Measurements from ENCODE around the gene MKX. TPM values are rescaled to one million over a fixed set of nuclear protein-coding genes. Genes with fewer than 3 reads are reported as not detected.
A peak's percentile ranks its signal among the peaks of the same experiment; 100 is the strongest.

The MKX gene, protein sequence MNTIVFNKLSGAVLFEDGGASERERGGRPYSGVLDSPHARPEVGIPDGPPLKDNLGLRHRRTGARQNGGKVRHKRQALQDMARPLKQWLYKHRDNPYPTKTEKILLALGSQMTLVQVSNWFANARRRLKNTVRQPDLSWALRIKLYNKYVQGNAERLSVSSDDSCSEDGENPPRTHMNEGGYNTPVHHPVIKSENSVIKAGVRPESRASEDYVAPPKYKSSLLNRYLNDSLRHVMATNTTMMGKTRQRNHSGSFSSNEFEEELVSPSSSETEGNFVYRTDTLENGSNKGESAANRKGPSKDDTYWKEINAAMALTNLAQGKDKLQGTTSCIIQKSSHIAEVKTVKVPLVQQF
- total RNA-seq = 1 to 10 TPM in 1 of 2 experiments, under 1 TPM in 1; 0.58 to 1.1 TPM

- no peaks in the 10 kb centered on the region for H3K36me3 Mint-ChIP-seq
- no peak within 1 kb of the TSS for H3K27ac Mint-ChIP-seq
- DNase-seq = peak; percentile 38
- H3K4me1 Mint-ChIP-seq = peaks cover 31% of the 10 kb centered on the region
- H3K9me3 Mint-ChIP-seq = no peaks in the 10 kb centered on the region
- peaks cover 74% of the 10 kb centered on the region for H3K27me3 Mint-ChIP-seq
- H3K4me3 Mint-ChIP-seq = peak within 1 kb of the TSS; percentile 64
These were observed at the start of gene MKX for GRCh38 chr10:27745732-27746396. MKX (minus strand) TSS chr10:27745819; CDS start chr10:27743415, 2,404 bp downstream.

GRCh38 chr10:27794157-27794556 lies 48.5 kb upstream of the MKX start:
- Mint-ChIP-seq H3K4me3 (no peak overlapping the region), H3K36me3 (no peaks in the 10 kb centered on the region), H3K27me3 (peaks cover 23% of the 10 kb centered on the region), H3K4me1 (no peaks in the 10 kb centered on the region), H3K27ac (no peak overlapping the region), H3K9me3 (peaks cover 2% of the 10 kb centered on the region)
- DNase-seq = no peak

- no peak for DNase-seq
- Mint-ChIP-seq H3K4me1 (no peaks in the 10 kb centered on the region), H3K4me3 (no peak overlapping the region), H3K9me3 (peaks cover 2% of the 10 kb centered on the region), H3K36me3 (no peaks in the 10 kb centered on the region), H3K27me3 (peaks cover 30% of the 10 kb centered on the region), H3K27ac (no peak overlapping the region)
These were observed 46.6 kb upstream of the MKX start for GRCh38 chr10:27792216-27792615.

- Mint-ChIP-seq H3K27ac (no peak overlapping the region), H3K4me1 (peaks cover 2% of the 10 kb centered on the region), H3K9me3 (peaks cover 4% of the 10 kb centered on the region), H3K27me3 (peaks cover 37% of the 10 kb centered on the region), H3K4me3 (no peak overlapping the region), H3K36me3 (no peaks in the 10 kb centered on the region)
- DNase-seq = no peak
These were observed 38.7 kb upstream of the MKX start for GRCh38 chr10:27784272-27784671.

DNA sequence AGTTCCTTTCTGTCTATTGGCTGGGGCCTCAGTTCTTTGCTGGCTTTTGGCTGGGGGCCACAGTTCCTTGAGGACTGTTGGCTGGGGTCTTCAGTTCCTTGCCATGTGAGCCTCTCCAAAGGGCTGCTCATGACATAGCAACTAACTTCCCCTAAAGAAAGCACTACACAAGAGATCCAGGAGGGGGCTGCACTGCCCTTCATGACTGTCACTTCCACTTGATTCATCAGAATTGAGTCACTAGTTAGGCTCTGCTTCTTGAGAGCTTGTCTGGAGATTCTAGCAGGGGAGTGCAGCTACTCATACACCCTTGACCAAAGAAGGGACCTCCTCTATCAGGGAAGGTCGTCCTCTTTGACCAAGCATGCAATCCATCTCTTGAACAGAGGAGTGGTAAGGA lies 38.0 kb upstream of the MKX start:
- DNase-seq = peak; percentile 18
- Mint-ChIP-seq H3K27ac (no peak overlapping the region), H3K9me3 (peaks cover 4% of the 10 kb centered on the region), H3K4me1 (peaks cover 2% of the 10 kb centered on the region), H3K4me3 (no peak overlapping the region), H3K36me3 (no peaks in the 10 kb centered on the region), H3K27me3 (peaks cover 34% of the 10 kb centered on the region)

DNA sequence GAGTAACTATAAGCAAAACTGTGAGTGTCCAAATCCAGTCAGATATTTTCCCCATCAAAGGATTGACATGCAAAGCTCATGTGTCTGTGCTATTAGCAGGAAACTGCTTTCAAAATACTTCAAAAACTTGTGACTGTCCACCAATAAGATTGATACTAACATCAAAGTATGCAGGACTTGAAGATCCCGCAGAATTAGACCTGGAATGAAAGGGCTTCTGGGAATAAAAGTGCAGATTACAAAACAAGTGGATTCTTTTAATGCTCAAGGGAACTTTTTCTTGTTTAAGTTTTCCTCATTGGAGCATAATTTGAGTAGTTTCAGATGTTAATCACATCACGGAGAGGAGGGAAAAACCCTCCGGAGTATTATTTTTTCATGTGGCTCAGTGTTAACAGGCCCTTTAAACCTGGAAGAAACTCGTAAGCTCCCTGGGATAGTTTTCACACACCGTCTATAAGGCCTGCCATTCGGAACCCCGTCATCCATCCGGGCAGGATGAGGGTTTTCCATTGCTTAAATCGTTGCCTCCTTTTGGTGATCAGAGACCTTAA lies 33.9 kb upstream of the MKX start:
- peaks cover 55% of the 10 kb centered on the region for H3K27me3 Mint-ChIP-seq
- H3K27ac Mint-ChIP-seq = no peak overlapping the region
- peaks cover 4% of the 10 kb centered on the region for H3K9me3 Mint-ChIP-seq
- H3K36me3 Mint-ChIP-seq = no peaks in the 10 kb centered on the region
- H3K4me3 Mint-ChIP-seq = no peak overlapping the region
- peaks cover 2% of the 10 kb centered on the region for H3K4me1 Mint-ChIP-seq
- DNase-seq = no peak

GRCh38 chr10:27774831-27775230 lies 29.2 kb upstream of the MKX start:
- H3K27ac Mint-ChIP-seq = no peak overlapping the region
- peaks cover 2% of the 10 kb centered on the region for H3K36me3 Mint-ChIP-seq
- H3K9me3 Mint-ChIP-seq = no peaks in the 10 kb centered on the region
- peaks cover 12% of the 10 kb centered on the region for H3K4me1 Mint-ChIP-seq
- H3K4me3 Mint-ChIP-seq = no peak overlapping the region
- H3K27me3 Mint-ChIP-seq = peaks cover 75% of the 10 kb centered on the region
- no peak for DNase-seq

DNA sequence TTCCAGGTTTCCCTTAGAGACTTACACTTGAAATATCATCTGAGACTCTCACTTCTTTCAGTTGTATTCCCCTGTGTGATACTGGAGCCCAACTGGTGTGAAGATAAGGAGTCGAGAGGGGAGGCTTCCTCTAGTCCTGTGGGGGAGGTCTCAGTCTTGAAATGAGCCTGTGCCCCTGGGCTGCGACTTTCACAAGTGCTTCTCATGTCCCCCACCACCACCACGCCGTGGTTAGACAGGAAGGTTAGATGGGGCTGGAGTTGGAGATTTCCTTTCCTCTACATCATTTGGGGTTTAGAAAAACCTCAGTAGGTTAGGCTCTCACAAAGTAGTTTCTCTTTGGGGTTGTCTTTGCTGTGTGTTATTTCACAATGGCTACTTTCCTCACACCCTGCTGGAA lies 25.6 kb upstream of the MKX start:
- peaks cover 2% of the 10 kb centered on the region for H3K36me3 Mint-ChIP-seq
- no peaks in the 10 kb centered on the region for H3K9me3 Mint-ChIP-seq
- no peak overlapping the region for H3K27ac Mint-ChIP-seq
- H3K4me1 Mint-ChIP-seq = peaks cover 12% of the 10 kb centered on the region
- H3K27me3 Mint-ChIP-seq = peaks cover 71% of the 10 kb centered on the region
- DNase-seq = peak; percentile 73
- H3K4me3 Mint-ChIP-seq = no peak overlapping the region

GRCh38 chr10:27770181-27770580 lies 24.6 kb upstream of the MKX start:
- Mint-ChIP-seq H3K4me1 (peaks cover 12% of the 10 kb centered on the region), H3K9me3 (no peaks in the 10 kb centered on the region), H3K4me3 (no peak overlapping the region), H3K27me3 (peaks cover 66% of the 10 kb centered on the region), H3K27ac (no peak overlapping the region), H3K36me3 (peaks cover 2% of the 10 kb centered on the region)
- DNase-seq = no peak

GRCh38 chr10:27760867-27761266 lies 15.2 kb upstream of the MKX start:
- Mint-ChIP-seq H3K4me3 (no peak overlapping the region), H3K4me1 (no peaks in the 10 kb centered on the region), H3K36me3 (no peaks in the 10 kb centered on the region), H3K27ac (no peak overlapping the region), H3K9me3 (no peaks in the 10 kb centered on the region), H3K27me3 (peaks cover 21% of the 10 kb centered on the region)
- no peak for DNase-seq

DNA sequence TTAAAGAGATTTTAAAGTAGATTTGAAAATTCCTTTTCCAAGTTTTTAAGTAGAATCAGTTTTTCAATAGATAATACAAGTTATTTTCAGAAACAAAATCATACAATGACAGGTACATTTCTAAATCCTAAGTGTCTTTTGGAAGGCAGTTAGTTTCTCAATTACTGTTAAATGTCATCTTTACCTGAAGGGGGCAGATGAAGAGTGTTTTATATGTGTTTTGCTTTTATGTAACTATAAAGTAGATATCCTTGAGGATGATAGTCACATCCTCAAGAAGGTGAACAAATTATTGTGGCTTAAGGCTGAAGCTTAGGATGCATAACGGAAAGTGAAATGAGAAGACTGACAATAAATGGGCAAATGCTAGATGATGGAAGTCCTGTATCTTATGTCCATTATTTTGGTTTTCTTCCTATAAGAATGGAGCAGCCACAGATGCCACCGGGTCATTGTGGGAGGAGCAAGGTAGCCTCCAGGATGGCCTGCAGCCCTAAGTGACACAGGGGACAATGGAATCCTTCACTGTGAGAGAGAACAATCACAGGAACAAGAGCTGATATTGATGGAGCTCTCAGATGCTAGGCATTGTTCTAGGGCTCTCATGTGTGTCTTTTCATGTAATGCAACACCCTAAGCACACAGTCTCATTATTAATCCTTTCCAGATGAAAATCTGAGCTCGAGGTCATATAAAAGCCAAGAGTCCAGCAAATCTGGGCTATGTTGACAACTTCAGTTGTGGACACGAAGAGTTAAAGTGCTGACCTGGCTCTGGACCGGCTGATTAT lies 14.1 kb upstream of the MKX start:
- no peaks in the 10 kb centered on the region for H3K9me3 Mint-ChIP-seq
- H3K4me3 Mint-ChIP-seq = no peak overlapping the region
- no peak for DNase-seq
- H3K27ac Mint-ChIP-seq = no peak overlapping the region
- H3K27me3 Mint-ChIP-seq = peaks cover 27% of the 10 kb centered on the region
- H3K4me1 Mint-ChIP-seq = no peaks in the 10 kb centered on the region
- H3K36me3 Mint-ChIP-seq = no peaks in the 10 kb centered on the region

- no peaks in the 10 kb centered on the region for H3K36me3 Mint-ChIP-seq
- peaks cover 69% of the 10 kb centered on the region for H3K27me3 Mint-ChIP-seq
- H3K4me3 Mint-ChIP-seq = no peak overlapping the region
- no peak for DNase-seq
- H3K27ac Mint-ChIP-seq = no peak overlapping the region
- no peaks in the 10 kb centered on the region for H3K9me3 Mint-ChIP-seq
- H3K4me1 Mint-ChIP-seq = peaks cover 2% of the 10 kb centered on the region
These were observed 7.1 kb upstream of the MKX start for GRCh38 chr10:27752673-27753237.

GRCh38 chr10:27748601-27749000 lies 3.0 kb upstream of the MKX start:
- Mint-ChIP-seq H3K27ac (no peak overlapping the region), H3K36me3 (no peaks in the 10 kb centered on the region), H3K9me3 (no peaks in the 10 kb centered on the region), H3K4me1 (peaks cover 24% of the 10 kb centered on the region), H3K27me3 (peaks cover 89% of the 10 kb centered on the region), H3K4me3 (no peak overlapping the region)
- no peak for DNase-seq

GRCh38 chr10:27747096-27747451 lies 1.5 kb upstream of the MKX start:
- Mint-ChIP-seq H3K9me3 (no peaks in the 10 kb centered on the region), H3K4me3 (no peak overlapping the region), H3K36me3 (no peaks in the 10 kb centered on the region), H3K4me1 (peaks cover 24% of the 10 kb centered on the region), H3K27ac (no peak overlapping the region), H3K27me3 (peaks cover 76% of the 10 kb centered on the region)
- DNase-seq = no peak

All from activated naive CD8-positive, alpha-beta T cell treated with anti-CD3 and anti-CD28 coated beads for 36 hours (primary cell).